SK-N-SH (cell line): ENCODE data around the gene TRAF2. TPM values are rescaled to one million over a fixed set of nuclear protein-coding genes. Genes with fewer than 3 reads are reported as not detected.
"Not testable (repeated sequence)": the region's sequence is repeated elsewhere in the genome, so short reads cannot be mapped to it uniquely, and the experiment has no call there.

ENCODE experiments used
- CTCF ChIA-PET: fragments of 300-600, 350-600 bp; formaldehyde crosslinking; extraction: SDS; loops from one replicate; lab custom pipeline; 2021; lab: Yijun Ruan, JAX
- POLR2A ChIA-PET: fragments of 350-600 bp; sonication (Branson Sonifier 250); formaldehyde crosslinking; extraction: SDS; loops from one replicate; lab custom pipeline; 2020; ENCODE audit warnings: antibody characterized with exemption, inconsistent platforms; lab: Yijun Ruan, JAX
- DNase-seq: peaks from one replicate; pipeline ENCODE4 v3.0.0; 2012
- H2AFZ ChIP-seq: fragments of 200-600 bp; sonication (generic); 2 replicates; pipeline ENCODE4 v1.8.1; 2016; ENCODE audit warnings: antibody characterized with exemption, mild to moderate bottlenecking, low read depth
- H3F3A ChIP-seq: fragments of 200-600 bp; sonication (generic); replicated peaks from 2 replicates; pipeline ENCODE3; 2016; ENCODE audit warnings: antibody characterized with exemption, mild to moderate bottlenecking; ENCODE audit not compliant: insufficient read depth
- H3K27ac ChIP-seq, 2 experiments: fragments of 200-500 bp in 1 of 2; fragments of 200-600 bp in 1 of 2; sonication (Bioruptor generic) in 1 of 2; sonication (generic), shearing (Covaris generic) in 1 of 2; 2 replicates each; pipeline versions ENCODE4 v1.5.1 to v1.6.1; 2014 to 2016; ENCODE audit warnings: low read depth in 2 of 2, inconsistent platforms in 1 of 2, low read length in 1 of 2, mild to moderate bottlenecking in 1 of 2, mixed read lengths in 1 of 2
- H3K27me3 ChIP-seq: fragments of 200-600 bp; sonication (generic), shearing (Covaris generic); 2 replicates; pipeline ENCODE4 v1.6.1; 2016; ENCODE audit warnings: mixed run types; ENCODE audit not compliant: insufficient read depth
- H3K36me3 ChIP-seq, 2 experiments: fragments of 200-500 bp in 1 of 2; fragments of 200-600 bp in 1 of 2; sonication (Bioruptor generic) in 1 of 2; sonication (generic) in 1 of 2; replicated peaks in 1 of 2; 2 replicates each; pipeline versions ENCODE3 to v1.5.1; 2014 to 2016; ENCODE audit warnings: low read length in 1 of 2, mild to moderate bottlenecking in 1 of 2; ENCODE audit not compliant: insufficient read depth in 2 of 2, control insufficient read depth in 1 of 2
- H3K4me1 ChIP-seq, 2 experiments: fragments of 200-500 bp in 1 of 2; fragments of 200-600 bp in 1 of 2; sonication (Bioruptor generic) in 1 of 2; sonication (generic), shearing (Covaris generic) in 1 of 2; 2 replicates each; pipeline versions ENCODE4 v1.5.1 to v1.6.1; 2014 to 2016; ENCODE audit warnings: low read depth in 1 of 2, low read length in 1 of 2, mixed run types in 1 of 2; ENCODE audit not compliant: insufficient read depth in 2 of 2, control insufficient read depth in 1 of 2
- H3K4me2 ChIP-seq: fragments of 200-600 bp; sonication (generic), shearing (Covaris generic); 2 replicates; pipeline ENCODE4 v1.6.1; 2017; ENCODE audit warnings: mixed run types
- H3K4me3 ChIP-seq, 2 experiments: fragments of 200-500 bp in 1 of 2; fragments of 200-600 bp in 1 of 2; sonication (Bioruptor generic) in 1 of 2; sonication (generic), shearing (Covaris generic) in 1 of 2; 2 replicates each; pipeline versions ENCODE4 v1.5.1 to v1.8.1; 2014 to 2016; ENCODE audit warnings: low read depth in 2 of 2, inconsistent platforms in 1 of 2, low read length in 1 of 2, mild to moderate bottlenecking in 1 of 2, mixed read lengths in 1 of 2, moderate library complexity in 1 of 2
- H3K79me2 ChIP-seq: fragments of 200-600 bp; sonication (generic); 2 replicates; pipeline ENCODE4 v1.8.1; 2017; ENCODE audit warnings: mild to moderate bottlenecking; ENCODE audit not compliant: insufficient read depth
- H3K9ac ChIP-seq: fragments of 200-600 bp; sonication (generic); 2 replicates; pipeline ENCODE4 v1.6.1; 2017; ENCODE audit warnings: mixed run types
- H3K9me2 ChIP-seq: fragments of 200-600 bp; sonication (generic); 2 replicates; pipeline ENCODE4 v1.6.1; 2017; ENCODE audit warnings: mixed run types
- H3K9me3 ChIP-seq: fragments of 200-600 bp; sonication (generic); 2 replicates; pipeline ENCODE4 v1.6.1; 2017; ENCODE audit warnings: mixed run types, mild to moderate bottlenecking, moderate library complexity
- H4K20me1 ChIP-seq: fragments of 200-600 bp; sonication (generic); 2 replicates; pipeline ENCODE4 v1.6.1; 2017; ENCODE audit warnings: mild to moderate bottlenecking, mixed run types; ENCODE audit not compliant: insufficient read depth
- EZH2phosphoT487 ChIP-seq: fragments of 200-600 bp; sonication (generic); IDR thresholded peaks from 2 replicates; pipeline ENCODE4 v1.6.1; 2017; ENCODE audit warnings: low read depth, mixed run types, mild to moderate bottlenecking, antibody characterized with exemption, moderate library complexity, borderline replicate concordance
- FOSL2 ChIP-seq: IDR thresholded peaks from 2 replicates; pipeline ENCODE4 v1.4.0; 2012; ENCODE audit warnings: low read depth, mild to moderate bottlenecking, moderate library complexity, borderline replicate concordance
- MXI1 ChIP-seq: IDR thresholded peaks from 2 replicates; pipeline ENCODE4 v1.6.1; 2012; ENCODE audit warnings: mild to moderate bottlenecking, low read depth, low read length, improper control_type of control experiment
- NRF1 ChIP-seq: IDR thresholded peaks from 2 replicates; pipeline ENCODE4 v1.6.1; 2012; ENCODE audit warnings: low read depth, mild to moderate bottlenecking, low read length
- RXRA ChIP-seq: IDR thresholded peaks from 2 replicates; pipeline ENCODE4 v1.4.0; 2012; ENCODE audit warnings: low read depth, mild to moderate bottlenecking, borderline replicate concordance
- SIN3A ChIP-seq: IDR thresholded peaks from 2 replicates; pipeline ENCODE4 v1.6.1; 2012; ENCODE audit warnings: low read depth, mild to moderate bottlenecking, low read length, moderate library complexity, borderline replicate concordance
- WGBS: methylation state at CpG from one replicate; pipeline ENCODE4 v1.1.6; 2017; ENCODE audit warnings: low lambda C conversion rate; 5-methylcytosine and 5-hydroxymethylcytosine counted together
- polyA plus RNA-seq, 3 experiments: library from polyadenylated mRNA; depleted of rRNA; stranded (reverse); fragments of >200 nt; gene quantifications; 2 replicates each; pipeline ENCODE4 v1.2.3, GENCODE V29; 2012
- TF ChIP-seq, protein P1 (sequence below): fragments of 200-600 bp; sonication (generic); IDR thresholded peaks from 2 replicates; pipeline ENCODE4 v1.6.1; 2017; ENCODE audit warnings: antibody characterized with exemption, mild to moderate bottlenecking, moderate library complexity

Gene TRAF2
- polyA plus RNA-seq, 1 of the 3 experiments (the other 2 are of a cell fraction), result 15.4 TPM

DNA sequence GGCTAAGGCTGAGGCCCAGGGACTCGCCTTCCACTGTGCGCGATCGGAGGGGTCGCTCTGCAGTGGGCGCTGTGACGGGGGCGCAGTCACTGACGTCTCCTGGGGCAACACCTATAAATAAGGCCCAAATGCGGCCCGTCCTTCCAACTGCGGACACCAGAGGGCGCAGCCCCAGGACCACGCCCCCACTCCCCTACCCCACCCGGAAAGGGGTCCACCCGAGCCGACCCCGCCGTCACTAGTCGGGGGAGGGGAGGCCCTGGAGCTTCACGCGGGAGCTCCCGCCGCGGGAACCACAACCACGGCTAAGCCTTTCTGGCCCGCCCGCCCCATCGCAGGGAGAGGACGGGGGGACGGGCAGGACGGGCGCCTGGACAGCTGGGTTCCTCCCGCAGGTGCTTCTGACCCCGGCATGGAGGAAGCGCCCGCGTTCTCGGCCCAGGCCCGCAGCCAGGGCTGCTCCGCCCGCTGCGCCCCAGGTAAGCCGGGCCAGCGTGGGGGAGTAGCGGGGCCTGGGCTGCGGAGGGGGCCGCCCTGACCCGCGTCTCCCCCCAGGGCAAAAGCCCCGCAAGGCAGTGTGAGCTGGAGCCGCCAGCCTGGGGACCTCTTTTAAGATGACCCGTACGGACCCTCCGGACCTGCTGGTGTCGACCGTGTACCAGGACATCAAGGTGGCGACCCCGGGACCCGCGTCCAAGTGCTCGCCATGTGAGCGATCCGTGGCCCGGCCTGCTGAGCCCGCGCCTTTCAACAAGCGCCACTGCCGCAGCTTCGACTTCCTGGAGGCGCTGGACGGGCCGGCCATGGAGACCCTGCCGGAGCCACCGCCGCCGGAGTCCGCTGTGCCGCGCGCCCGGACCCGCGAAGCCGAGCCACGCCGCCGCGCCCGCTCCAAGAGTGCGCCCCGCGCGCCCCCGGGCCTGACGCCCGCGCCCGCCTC, 42.2 kb upstream of the TRAF2 start:
- H3F3A ChIP-seq, result peaks cover 19% of the 10 kb centered on the region
- H3K9ac ChIP-seq, result not testable (repeated sequence)
- peak overlapping the region; percentile 78 for H3K4me2 ChIP-seq

DNA sequence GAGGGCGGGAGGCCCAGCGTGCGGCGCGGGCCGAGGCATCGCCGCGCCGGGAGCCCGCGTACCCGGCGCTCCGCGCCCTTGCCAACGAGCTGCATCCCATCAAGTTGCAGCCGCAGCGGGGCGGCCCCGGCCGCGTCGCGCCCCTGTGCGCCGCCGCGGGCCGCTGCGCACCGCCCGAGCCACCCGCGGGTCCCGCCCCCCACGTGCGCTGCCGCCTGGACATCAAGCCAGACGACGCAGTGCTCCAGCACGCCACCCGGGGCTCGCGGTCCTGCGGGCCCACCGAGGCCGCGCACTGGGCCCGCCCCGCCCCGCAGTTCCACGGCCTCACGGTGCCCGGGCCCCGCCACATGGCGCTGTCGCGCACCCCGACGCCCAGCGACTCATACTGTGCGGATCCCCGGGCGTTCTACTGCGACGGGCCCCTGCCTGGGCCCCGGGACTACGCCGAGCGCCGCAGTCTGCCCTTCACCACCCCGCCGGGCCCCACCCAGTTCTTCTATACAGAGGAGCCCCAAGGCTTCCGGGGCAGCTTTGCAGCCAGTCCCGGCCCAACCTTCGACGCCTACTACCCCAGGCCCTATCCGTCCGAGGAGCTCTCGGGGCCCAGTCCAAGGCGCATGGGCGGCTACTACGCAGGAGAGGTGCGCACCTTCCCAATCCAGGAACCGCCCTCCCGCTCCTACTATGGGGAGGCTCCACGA, 41.4 kb upstream of the TRAF2 start:
- CTCF ChIA-PET, result interaction anchor here (0.9 to 4.7 kb wide), 8 partner anchors 13 to 259 kb away, joined by 3 to 36 read pairs (median 3); partner anchors contain the start of genes CCDC183 and TMEM141
- POLR2A ChIA-PET, result no interaction called here

More for the DNA sequence above, 42.2 kb upstream of the TRAF2 start:
- H3K79me2 ChIP-seq, H3K9me3 ChIP-seq, H3K27ac ChIP-seq, POLR2A ChIA-PET, H3K27me3 ChIP-seq, DNase-seq, H2AFZ ChIP-seq, H3K9me2 ChIP-seq: not testable (repeated sequence)
- CTCF ChIA-PET, result interaction anchor here (0.7 to 4.7 kb wide), 19 partner anchors 10 to 260 kb away, joined by 3 to 36 read pairs (median 6); partner anchors contain the start of genes CCDC183, RABL6 and TMEM141
- H3K4me3 ChIP-seq, result peak overlapping the region in 1 of 2 experiments; percentile 16; a peak in 2 of 4 replicates
- TF ChIP-seq, protein P1, sequence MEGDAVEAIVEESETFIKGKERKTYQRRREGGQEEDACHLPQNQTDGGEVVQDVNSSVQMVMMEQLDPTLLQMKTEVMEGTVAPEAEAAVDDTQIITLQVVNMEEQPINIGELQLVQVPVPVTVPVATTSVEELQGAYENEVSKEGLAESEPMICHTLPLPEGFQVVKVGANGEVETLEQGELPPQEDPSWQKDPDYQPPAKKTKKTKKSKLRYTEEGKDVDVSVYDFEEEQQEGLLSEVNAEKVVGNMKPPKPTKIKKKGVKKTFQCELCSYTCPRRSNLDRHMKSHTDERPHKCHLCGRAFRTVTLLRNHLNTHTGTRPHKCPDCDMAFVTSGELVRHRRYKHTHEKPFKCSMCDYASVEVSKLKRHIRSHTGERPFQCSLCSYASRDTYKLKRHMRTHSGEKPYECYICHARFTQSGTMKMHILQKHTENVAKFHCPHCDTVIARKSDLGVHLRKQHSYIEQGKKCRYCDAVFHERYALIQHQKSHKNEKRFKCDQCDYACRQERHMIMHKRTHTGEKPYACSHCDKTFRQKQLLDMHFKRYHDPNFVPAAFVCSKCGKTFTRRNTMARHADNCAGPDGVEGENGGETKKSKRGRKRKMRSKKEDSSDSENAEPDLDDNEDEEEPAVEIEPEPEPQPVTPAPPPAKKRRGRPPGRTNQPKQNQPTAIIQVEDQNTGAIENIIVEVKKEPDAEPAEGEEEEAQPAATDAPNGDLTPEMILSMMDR, result peak; percentile 66
- peaks cover 10% of the 10 kb centered on the region; the same call in 1 of the 2 replicates for H4K20me1 ChIP-seq
- H3K36me3 ChIP-seq, result peaks cover 0 to 15% of the 10 kb centered on the region in 2 experiments
- H3K4me1 ChIP-seq, result peaks cover 24 to 29% of the 10 kb centered on the region in 2 experiments; a peak in 2 of 4 replicates
- WGBS, result 97% methylated on average over 23 of the region's 99 CpGs

More for the DNA sequence above, 41.4 kb upstream of the TRAF2 start:
- TF ChIP-seq SIN3A (no peak), RXRA (no peak), EZH2phosphoT487 (no peak), MXI1 (no peak), FOSL2 (no peak), NRF1 (no peak)
- Histone ChIP-seq H3K9ac (no peak overlapping the region), H3K36me3 (peaks cover 0 to 9% of the 10 kb centered on the region in 2 experiments), H3K27ac (no peak overlapping the region), H3K79me2 (peaks cover 11% of the 10 kb centered on the region; the same call in 1 of the 2 replicates), H3K4me2 (no peak overlapping the region), H3K27me3 (no peaks in the 10 kb centered on the region), H3F3A (peaks cover 19% of the 10 kb centered on the region), H3K9me3 (no peaks in the 10 kb centered on the region), H3K9me2 (no peaks in the 10 kb centered on the region), H2AFZ (no peak overlapping the region), H3K4me1 (peaks cover 27 to 29% of the 10 kb centered on the region in 2 experiments; a peak in 2 of 4 replicates), H4K20me1 (peaks cover 10% of the 10 kb centered on the region; the same call in 1 of the 2 replicates), H3K4me3 (no peak overlapping the region)
- over 99% methylated on average over 21 of the region's 88 CpGs for WGBS
- DNase-seq, result no peak
